GM21447 (cell line): Measurements from ENCODE around the gene HCCS.
"Not testable (repeated sequence)": the region's sequence is repeated elsewhere in the genome, so short reads cannot be mapped to it uniquely, and the experiment has no call there.

Experiments used
- ATAC-seq: cut with Tn5 transposase; IDR thresholded peaks from one replicate; pipeline ENCODE4 v1.9.1; 2021; ENCODE audit not compliant: unreplicated experiment

The HCCS gene

GRCh38 chrX:11119313-11119943, 8.3 kb downstream of the HCCS start:
- no peak for ATAC-seq

GRCh38 chrX:11123087-11123486, 12.0 kb downstream of the HCCS start:
- ATAC-seq = not testable (repeated sequence)

GRCh38 chrX:11124112-11124511, 13.0 kb downstream of the HCCS start:
- ATAC-seq = no peak

GRCh38 chrX:11125060-11125459, 13.9 kb downstream of the HCCS start:
- ATAC-seq = no peak

- no peak for ATAC-seq
Observed at GRCh38 chrX:11129534-11130105, 18.5 kb downstream of the HCCS start.

- ATAC-seq = no peak
Observed at GRCh38 chrX:11130136-11130535, 19.0 kb downstream of the HCCS start.

- ATAC-seq = no peak
Observed at GRCh38 chrX:11131146-11131545, 20.0 kb downstream of the HCCS start.

GRCh38 chrX:11135564-11136185, 24.5 kb downstream of the HCCS start:
- ATAC-seq = no peak

GRCh38 chrX:11137543-11138139, 26.5 kb downstream of the HCCS start:
- ATAC-seq = no peak

GRCh38 chrX:11138498-11139390, 27.6 kb downstream of the HCCS start:
- ATAC-seq = no peak

- ATAC-seq = peak; percentile 67
Observed at GRCh38 chrX:11143931-11144678, 33.0 kb downstream of the HCCS start.

- no peak for ATAC-seq
Observed at GRCh38 chrX:11146411-11146810, 35.3 kb downstream of the HCCS start.

GRCh38 chrX:11148401-11148800, 37.3 kb downstream of the HCCS start:
- ATAC-seq = no peak

- ATAC-seq = no peak
Observed at GRCh38 chrX:11151799-11152559, 40.8 kb downstream of the HCCS start.

GRCh38 chrX:11159149-11159548, 48.0 kb downstream of the HCCS start:
- ATAC-seq = no peak

GRCh38 chrX:11164433-11164832, 53.3 kb downstream of the HCCS start:
- no peak for ATAC-seq

- ATAC-seq = no peak
Observed at GRCh38 chrX:11171956-11172355, 60.8 kb downstream of the HCCS start.

GRCh38 chrX:11172415-11172814, 61.3 kb downstream of the HCCS start:
- no peak for ATAC-seq
